Endothelial cell of umbilical vein (primary cell): ENCODE data around the gene NEDD4L. TPM values are rescaled to one million over a fixed set of nuclear protein-coding genes. Genes with fewer than 3 reads are reported as not detected.

ENCODE experiments used
- BruUV-seq: library from RNA; stranded (reverse); fragments of 400-500 nt; replicated peaks from 2 replicates; lab custom pipeline; 2021; lab: Mats Ljungman, UMichigan
- CTCF ChIA-PET: fragments of 300-600, 350-600 bp; sonication (Branson Sonifier 250); formaldehyde crosslinking; loops from one replicate; lab custom pipeline; 2021; ENCODE audit warnings: antibody characterized with exemption, inconsistent platforms; lab: Charles Lee
- POLR2A ChIA-PET: fragments of 300-600, 350-600 bp; sonication (Branson Sonifier 250); formaldehyde crosslinking; loops from one replicate; lab custom pipeline; 2021; ENCODE audit warnings: antibody characterized with exemption, inconsistent platforms; lab: Charles Lee
- DNase-seq: peaks from one replicate; pipeline ENCODE4 v3.0.0-alpha.2; 2011; ENCODE audit warnings: low read depth, low spot score
- FAIRE-seq: peaks from 2 replicates; lab custom pipeline; 2011; peaks lifted over from hg19 to GRCh38; lab: Jason Lieb, UNC
- H2AFZ ChIP-seq: 2 replicates; pipeline ENCODE4 v1.6.0; 2012; ENCODE audit warnings: low read depth, low read length, control low read depth, inconsistent platforms
- H3K27ac ChIP-seq: 2 replicates; pipeline ENCODE4 v1.5.1; 2011; ENCODE audit warnings: low read depth, mild to moderate bottlenecking, control low read depth, low read length, moderate library complexity; ENCODE audit not compliant: insufficient read depth
- H3K27me3 ChIP-seq, 2 experiments: 2 replicates each; pipeline versions ENCODE4 v1.6.0 to v1.6.1; 2011; ENCODE audit warnings: low read length in 2 of 2, mixed read lengths in 1 of 2; ENCODE audit not compliant: control insufficient read depth in 2 of 2, insufficient read depth in 2 of 2
- H3K36me3 ChIP-seq, 2 experiments: 2 replicates in 1 of 2; 3 replicates in 1 of 2; pipeline ENCODE4 v1.5.1; 2011; ENCODE audit warnings: low read length in 2 of 2, mild to moderate bottlenecking in 1 of 2, moderate library complexity in 1 of 2; ENCODE audit not compliant: control insufficient read depth in 2 of 2, insufficient read depth in 2 of 2; ENCODE audit errors: extremely low read depth in 1 of 2
- H3K4me1 ChIP-seq: 3 replicates; pipeline ENCODE4 v1.5.1; 2011; ENCODE audit warnings: mild to moderate bottlenecking, low read length; ENCODE audit not compliant: control insufficient read depth, insufficient read depth; ENCODE audit errors: extremely low read depth
- H3K4me2 ChIP-seq: 2 replicates; pipeline ENCODE4 v1.6.1; 2011; ENCODE audit warnings: low read length, control low read depth, mixed read lengths; ENCODE audit not compliant: insufficient read depth
- H3K4me3 ChIP-seq, 3 experiments: fragments of 200-600 bp in 1 of 3; sonication (generic), shearing (Covaris generic) in 1 of 3; replicated peaks in 1 of 3; 2 replicates each; pipeline ENCODE4 v1.5.1; 2011 to 2016; ENCODE audit warnings: control low read depth in 3 of 3, low read length in 3 of 3, mild to moderate bottlenecking in 2 of 3, inconsistent platforms in 1 of 3, low read depth in 1 of 3, moderate library complexity in 1 of 3; ENCODE audit not compliant: insufficient read depth in 1 of 3
- H3K79me2 ChIP-seq: 2 replicates; pipeline ENCODE4 v1.6.0; 2012; ENCODE audit warnings: low read length, inconsistent platforms; ENCODE audit not compliant: control insufficient read depth, insufficient read depth
- H3K9ac ChIP-seq: replicated peaks from 2 replicates; pipeline ENCODE3; 2011; ENCODE audit warnings: low read length, control low read depth; ENCODE audit not compliant: insufficient read depth; ENCODE audit errors: extremely low read depth
- H3K9me1 ChIP-seq: replicated peaks from 3 replicates; pipeline ENCODE4 v1.6.0; 2011; ENCODE audit warnings: mild to moderate bottlenecking, low read length; ENCODE audit not compliant: control insufficient read depth, insufficient read depth; ENCODE audit errors: extremely low read depth
- H3K9me3 ChIP-seq: replicated peaks from 2 replicates; pipeline ENCODE4 v1.5.1; 2012; ENCODE audit warnings: low read length, inconsistent platforms; ENCODE audit not compliant: control insufficient read depth, insufficient read depth
- H4K20me1 ChIP-seq: replicated peaks from 2 replicates; pipeline ENCODE3; 2011; ENCODE audit warnings: mild to moderate bottlenecking, low read length; ENCODE audit not compliant: control insufficient read depth, insufficient read depth; ENCODE audit errors: extremely low read depth
- CTCF ChIP-seq, 2 donors: IDR thresholded peaks; 1 replicate in 1 of 2; 2 replicates in 1 of 2; pipeline ENCODE4 v1.5.1; 2011; ENCODE audit warnings: low read length in 2 of 2, mild to moderate bottlenecking in 2 of 2, moderate library complexity in 2 of 2, control low read depth in 1 of 2, inconsistent platforms in 1 of 2, low read depth in 1 of 2; ENCODE audit not compliant: insufficient read depth in 1 of 2; ENCODE audit errors: extremely low read depth in 1 of 2
- EZH2 ChIP-seq: IDR thresholded peaks from 2 replicates; pipeline ENCODE4 v1.6.1; 2012; ENCODE audit warnings: borderline replicate concordance, low read depth, mild to moderate bottlenecking, moderate library complexity, low read length, inconsistent platforms; ENCODE audit not compliant: severe bottlenecking
- JUN ChIP-seq: IDR thresholded peaks from 2 replicates; pipeline ENCODE4 v1.6.1; 2011; ENCODE audit warnings: borderline replicate concordance, low read depth; ENCODE audit not compliant: insufficient read length, insufficient read depth
- MAX ChIP-seq: IDR thresholded peaks from 2 replicates; pipeline ENCODE4 v1.6.1; 2011; ENCODE audit not compliant: insufficient read depth, insufficient read length
- MYC ChIP-seq: IDR thresholded peaks from one replicate; pipeline ENCODE4 v1.6.1; 2011; ENCODE audit warnings: mild to moderate bottlenecking, low read depth, low read length
- POLR2AphosphoS5 ChIP-seq: IDR thresholded peaks from 2 replicates; pipeline ENCODE4 v1.6.1; 2012; ENCODE audit warnings: low read depth, mild to moderate bottlenecking, control low read depth, low read length, moderate library complexity; ENCODE audit not compliant: insufficient read depth
- dilution Hi-C: fragments of 300-500 bp; cut with MboI; formaldehyde crosslinking; loops from one replicate; pipeline ENCODE4 v1.15.0; 2019; ENCODE audit warnings: low sequenced_read_pairs; ENCODE audit not compliant: extremely low pct_ligation_motif_present
- intact Hi-C: fragments of 100-400 bp; cut with micrococcal nuclease; formaldehyde crosslinking; loops from one replicate; pipeline ENCODE4 v1.10.0; 2022
- polyA plus RNA-seq, 4 experiments: library from polyadenylated mRNA; depleted of rRNA in 3 of 4; stranded (reverse) in 3 of 4; unstranded in 1 of 4; fragments of >200 nt; gene quantifications; 2 replicates each; pipeline versions ENCODE4 v1.2.1 to v1.2.3, GENCODE V29; 2011 to 2012; ENCODE audit warnings: missing spikeins in 1 of 4
- total RNA-seq: library from RNA; stranded (reverse); gene quantifications from 2 replicates; pipeline ENCODE4 v1.2.3, GENCODE V29; 2021

NEDD4L gene
- total and polyA plus RNA-seq, 2 donors (not counting 3 experiments of a cell fraction or from before 2014, with no cell fraction given): 20.5 to 78.9 TPM

GRCh38 chr18:58113337-58113736 is 69.3 kb downstream of the NEDD4L start:
- intact Hi-C loops (no loop called here), dilution Hi-C loops (no loop called here)
- DNase-seq (no peak), FAIRE-seq (no peak)
- Histone ChIP-seq H3K27ac (no peak overlapping the region), H3K9me3 (no peaks in the 10 kb centered on the region), H3K9ac (no peak overlapping the region), H3K4me3 (no peak overlapping the region), H3K27me3 (no peaks in the 10 kb centered on the region), H3K79me2 (no peaks in the 10 kb centered on the region), H3K36me3 (no peaks in the 10 kb centered on the region), H3K9me1 (no peaks in the 10 kb centered on the region), H4K20me1 (no peaks in the 10 kb centered on the region), H2AFZ (no peak overlapping the region), H3K4me1 (peaks cover 8% of the 10 kb centered on the region), H3K4me2 (no peak overlapping the region)
- BruUV-seq: no TSS peak
- TF ChIP-seq MAX (no peak), JUN (no peak), MYC (no peak), EZH2 (no peak), CTCF (IDR thresholded peaks at IDR 0.05; ENCODE audit: extremely low read depth in 1 of 2, insufficient read depth in 1 of 2, low read depth in 1 of 2, low read length in 2 of 2) (no peak), POLR2AphosphoS5 (no peak)
- ChIA-PET CTCF (interaction anchor here (2.6 kb wide), 1 partner anchor 9 kb away, joined by 11 read pairs; no protein-coding TSS in a partner anchor), POLR2A (no interaction called here)
